Ovary (tissue), 9 donors: ENCODE data around the gene CTIF. TPM values are rescaled to one million over a fixed set of nuclear protein-coding genes. Genes with fewer than 3 reads are reported as not detected.

ENCODE experiments used
- DNase-seq, 5 donors: peaks; one replicate each; pipeline ENCODE4 v3.0.0-alpha.2; 2019 to 2020
- H3K27ac ChIP-seq, 2 donors: fragments of 200-600 bp; one replicate each; pipeline versions ENCODE4 v1.5.1 to v1.8.0; 2019 to 2022
- H3K27me3 ChIP-seq: fragments of 200-600 bp; one replicate; pipeline ENCODE4 v1.8.0; 2022
- H3K36me3 ChIP-seq: fragments of 200-600 bp; sonication (generic); one replicate; pipeline ENCODE4 v1.5.1; 2019
- H3K4me1 ChIP-seq: one replicate; pipeline ENCODE4 v1.8.1; 2013; ENCODE audit warnings: mild to moderate bottlenecking, moderate library complexity; ENCODE audit not compliant: insufficient read depth
- H3K4me3 ChIP-seq: fragments of 200-600 bp; sonication (generic); one replicate; pipeline ENCODE4 v1.5.1; 2017
- H3K9me3 ChIP-seq, 2 donors: fragments of 200-600 bp in 1 of 2; sonication (generic) in 1 of 2; one replicate each; pipeline versions ENCODE4 v1.5.1 to v1.8.1; 2013 to 2019; ENCODE audit warnings: mild to moderate bottlenecking in 1 of 2, moderate library complexity in 1 of 2
- EP300 ChIP-seq: sonication (generic); formaldehyde crosslinking; IDR thresholded peaks from one replicate; pipeline ENCODE4 v1.6.1; 2017; ENCODE audit warnings: antibody characterized with exemption
- POLR2A ChIP-seq: fragments of 450-650 bp; IDR thresholded peaks from one replicate; pipeline ENCODE4 v1.6.1; 2017; ENCODE audit warnings: antibody characterized with exemption, mild to moderate bottlenecking, moderate library complexity
- WGBS, 3 donors: extraction: QIAGEN DNeasy Blood & Tissue Kit in 1 of 3; methylation state at CpG; one replicate each; pipeline versions ENCODE4 v1.1.5 to v1.1.7; 2013 to 2017; 5-methylcytosine and 5-hydroxymethylcytosine counted together
- intact Hi-C, 4 donors: fragments of 100-400 bp; cut with DNase I; formaldehyde crosslinking; loops; one replicate each; pipeline versions ENCODE4 v1.11.0 to v1.15.1; 2022 to 2023
- polyA plus RNA-seq, 2 donors: library from polyadenylated mRNA; stranded (reverse); fragments of 200-250 nt in 1 of 2; fragments of 350-450 nt in 1 of 2; fragmentation: Illumina TruSeq in 1 of 2; extraction: RNeasy Lipid Tissue Mini Kit (QIAGEN cat#74804) in 1 of 2; gene quantifications; one replicate each; pipeline ENCODE4 v1.2.3, GENCODE V29; 2013 to 2014
- total RNA-seq, 7 donors: library from RNA; depleted of rRNA in 2 of 7; stranded (reverse); fragments of >200 nt in 2 of 7; fragmentation: NEBNext Ultra II Directional in 3 of 7; extraction: Animal tissue kit (Norgen Biotek cat#: 25700) in 3 of 7; gene quantifications; one replicate each; pipeline versions ENCODE4 v1.1.0 to v1.2.4, GENCODE V29; 2016 to 2023
- TF ChIP-seq, protein P1 (sequence below), 3 donors: fragments of 450-650 bp in 2 of 3; fragments of 200-600 bp in 1 of 3; IDR thresholded peaks; one replicate each; pipeline versions ENCODE4 v1.5.1 to v1.8.0; 2016 to 2022; ENCODE audit warnings: antibody characterized with exemption in 3 of 3, mild to moderate bottlenecking in 1 of 3
- donor health status: DM: no; HTN: no; CAD: no; lungs with moderate emphysema.
- donor health status: DM: no; HTN: no; CAD: no.
- donor health status: Bipolar disorder and iron deficiency.
- donor health status: DM: yes; HTN: yes; CAD: no.
- donor health status: DM: no; HTN: no; CAD: no.
- donor health status: DM: yes; HTN: yes; CAD: no.

CTIF gene
- total and polyA plus RNA-seq, 9 donors, result 18.5 to 94.1 (median 75.2) TPM

DNA sequence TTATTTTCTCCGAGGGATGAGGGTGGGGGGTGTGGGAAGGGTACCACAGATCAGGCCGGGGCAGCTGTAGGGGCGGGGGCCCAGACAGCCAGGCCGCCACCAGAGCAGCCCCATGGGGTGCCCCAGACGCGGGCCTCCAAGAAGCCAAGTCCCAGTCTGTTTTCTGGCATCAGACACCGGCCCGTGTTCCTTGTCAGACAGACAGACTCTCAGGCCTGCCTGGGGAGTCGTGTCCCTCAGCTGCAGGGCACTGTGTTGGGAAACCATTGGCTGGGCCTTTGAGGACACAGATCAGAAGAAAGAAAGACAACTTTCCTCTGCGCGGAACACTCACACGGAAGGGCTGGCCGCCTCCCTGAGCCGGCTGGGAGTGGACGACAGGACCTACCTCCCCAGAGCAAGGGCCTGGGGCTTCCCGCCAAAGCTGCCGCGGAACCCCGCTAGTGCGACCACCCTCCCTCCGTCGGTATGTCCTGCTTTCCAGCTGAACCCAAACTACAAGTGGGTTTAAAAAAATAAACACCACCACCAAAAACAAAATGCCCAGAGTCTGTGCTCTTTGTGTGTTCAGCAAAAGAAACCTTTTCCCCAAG lies 323.9 kb downstream of the CTIF start:
- DNase-seq, result no peak
- Histone ChIP-seq H3K36me3 (no peaks in the 10 kb centered on the region), H3K27ac (no peak overlapping the region), H3K4me1 (peaks cover 8% of the 10 kb centered on the region), H3K9me3 (no peaks in the 10 kb centered on the region), H3K27me3 (no peaks in the 10 kb centered on the region), H3K4me3 (no peak overlapping the region)
- TF ChIP-seq POLR2A, result no peak
- no peak for TF ChIP-seq EP300
- TF ChIP-seq, protein P1, sequence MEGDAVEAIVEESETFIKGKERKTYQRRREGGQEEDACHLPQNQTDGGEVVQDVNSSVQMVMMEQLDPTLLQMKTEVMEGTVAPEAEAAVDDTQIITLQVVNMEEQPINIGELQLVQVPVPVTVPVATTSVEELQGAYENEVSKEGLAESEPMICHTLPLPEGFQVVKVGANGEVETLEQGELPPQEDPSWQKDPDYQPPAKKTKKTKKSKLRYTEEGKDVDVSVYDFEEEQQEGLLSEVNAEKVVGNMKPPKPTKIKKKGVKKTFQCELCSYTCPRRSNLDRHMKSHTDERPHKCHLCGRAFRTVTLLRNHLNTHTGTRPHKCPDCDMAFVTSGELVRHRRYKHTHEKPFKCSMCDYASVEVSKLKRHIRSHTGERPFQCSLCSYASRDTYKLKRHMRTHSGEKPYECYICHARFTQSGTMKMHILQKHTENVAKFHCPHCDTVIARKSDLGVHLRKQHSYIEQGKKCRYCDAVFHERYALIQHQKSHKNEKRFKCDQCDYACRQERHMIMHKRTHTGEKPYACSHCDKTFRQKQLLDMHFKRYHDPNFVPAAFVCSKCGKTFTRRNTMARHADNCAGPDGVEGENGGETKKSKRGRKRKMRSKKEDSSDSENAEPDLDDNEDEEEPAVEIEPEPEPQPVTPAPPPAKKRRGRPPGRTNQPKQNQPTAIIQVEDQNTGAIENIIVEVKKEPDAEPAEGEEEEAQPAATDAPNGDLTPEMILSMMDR (IDR thresholded peaks at IDR 0.05), result no peak
- WGBS, 3 donors, result 85 to 93% (median 87%) methylated on average over 22 of the region's 22 CpGs
- intact Hi-C loops, result no loop called here

DNA sequence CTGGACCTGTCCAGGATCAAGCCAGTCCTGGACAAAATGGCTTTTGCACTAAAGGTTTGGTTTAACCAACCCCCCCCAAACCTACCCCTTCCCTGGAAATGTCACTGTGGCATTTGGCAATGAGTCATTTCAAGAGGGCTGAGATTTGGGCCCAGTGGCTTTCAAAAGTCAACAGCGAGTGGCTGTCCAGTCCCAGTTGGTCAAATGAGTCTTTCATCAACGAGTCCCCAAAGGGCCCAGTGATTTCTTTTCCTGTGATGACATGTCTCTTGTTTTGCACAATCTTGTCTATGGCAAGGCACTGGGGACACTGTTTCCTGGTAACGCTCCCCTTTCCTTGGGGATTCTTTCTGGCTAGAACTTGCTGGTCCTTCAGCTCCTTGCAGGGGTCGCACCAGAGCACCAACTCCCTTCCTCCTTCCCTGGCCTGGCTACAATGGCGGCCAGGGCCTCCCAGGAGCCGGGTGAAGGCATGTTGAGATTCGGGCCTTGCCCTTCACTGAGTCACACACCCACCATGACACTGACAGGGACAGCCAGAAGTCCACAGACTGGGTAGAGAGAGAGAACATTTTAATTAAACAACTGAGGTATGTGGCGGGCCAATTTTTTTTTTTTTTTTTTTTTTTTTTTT lies 324.7 kb downstream of the CTIF start:
- H3K36me3 ChIP-seq, result no peaks in the 10 kb centered on the region
- H3K4me1 ChIP-seq, result peaks cover 8% of the 10 kb centered on the region
- WGBS, 3 donors, result 92 to 96% (median 95%) methylated on average over 8 of the region's 8 CpGs
- H3K4me3 ChIP-seq, result no peak overlapping the region
- no peak for TF ChIP-seq EP300
- TF ChIP-seq, protein P1 (IDR thresholded peaks at IDR 0.05), result no peak
- no peak for TF ChIP-seq POLR2A
- H3K9me3 ChIP-seq, result no peaks in the 10 kb centered on the region
- no peak for DNase-seq
- intact Hi-C loops, result no loop called here
- H3K27ac ChIP-seq, result no peak overlapping the region
- H3K27me3 ChIP-seq, result no peaks in the 10 kb centered on the region

DNA sequence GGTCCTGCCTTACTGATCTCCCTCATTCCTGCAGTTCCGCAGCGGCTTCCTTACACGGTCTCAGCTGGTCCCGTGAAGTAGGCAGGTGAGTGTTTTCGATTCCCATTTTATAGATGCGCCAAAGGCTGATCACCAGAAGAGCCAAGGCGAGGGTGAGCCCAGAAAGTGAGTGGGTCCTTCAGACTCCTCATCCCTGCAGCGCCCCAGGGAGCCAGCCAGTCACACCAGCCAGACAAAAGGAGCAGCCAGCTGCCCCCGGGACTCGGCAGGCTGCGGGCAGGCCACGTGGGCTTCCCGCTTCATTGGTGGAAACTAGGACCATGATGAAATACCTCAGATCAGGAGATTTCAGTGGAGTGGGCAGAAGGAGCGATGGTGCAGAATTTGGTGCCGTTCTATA lies 326.0 kb downstream of the CTIF start:
- 91 to 96% (median 95%) methylated on average over 15 of the region's 15 CpGs for WGBS, 3 donors

DNA sequence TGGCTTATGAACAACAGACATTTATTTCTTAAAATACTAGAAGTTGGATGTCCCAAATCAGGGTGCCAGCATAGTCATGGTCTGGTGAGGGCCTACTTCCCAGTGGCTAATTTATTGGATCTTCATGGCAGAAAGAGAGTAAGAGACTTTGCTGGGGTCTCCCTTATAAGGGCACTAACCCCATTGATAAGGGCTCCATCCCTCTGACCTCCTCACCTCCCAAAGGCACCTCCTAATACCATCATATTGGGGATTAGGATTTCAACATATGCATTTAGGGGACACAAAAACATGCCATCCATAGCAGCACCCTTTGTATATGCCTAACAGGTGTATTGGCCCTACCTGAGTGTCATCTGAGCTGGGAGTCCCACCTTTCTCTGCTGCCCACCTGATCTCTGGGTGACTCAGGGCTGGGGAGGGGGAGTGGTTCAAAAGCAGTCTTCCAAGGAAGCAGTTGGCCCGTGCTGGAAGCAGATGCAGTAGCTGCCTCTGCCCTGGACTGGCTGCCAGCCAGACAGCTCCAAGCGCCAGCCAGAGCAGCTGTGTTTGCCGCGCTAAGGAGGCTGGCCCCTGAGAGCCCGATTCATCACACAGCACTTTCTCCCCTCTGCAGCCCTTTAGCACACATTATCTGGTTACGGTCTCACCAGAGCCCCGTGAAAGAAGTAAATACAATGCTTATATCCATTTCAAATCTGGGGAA lies 327.4 kb downstream of the CTIF start:
- Histone ChIP-seq H3K27ac (no peak overlapping the region), H3K36me3 (no peaks in the 10 kb centered on the region), H3K4me1 (peaks cover 5% of the 10 kb centered on the region), H3K27me3 (no peaks in the 10 kb centered on the region), H3K4me3 (no peak overlapping the region), H3K9me3 (no peaks in the 10 kb centered on the region)
- no peak for TF ChIP-seq EP300
- TF ChIP-seq, protein P1 (IDR thresholded peaks at IDR 0.05), result no peak
- intact Hi-C loops, result no loop called here
- 7 to 16% (median 8%) methylated on average over 7 of the region's 7 CpGs for WGBS, 3 donors
- DNase-seq, result peak; percentile 59 to 82 (median 74)

More for the DNA sequence above, 326.0 kb downstream of the CTIF start:
- H3K4me1 ChIP-seq, result peaks cover 5% of the 10 kb centered on the region
- intact Hi-C loops, result no loop called here
- H3K36me3 ChIP-seq, result no peaks in the 10 kb centered on the region
- H3K27me3 ChIP-seq, result no peaks in the 10 kb centered on the region
- no peak for TF ChIP-seq EP300
- TF ChIP-seq, protein P1 (IDR thresholded peaks at IDR 0.05), result no peak
- TF ChIP-seq POLR2A, result no peak
- H3K4me3 ChIP-seq, result no peak overlapping the region
- H3K27ac ChIP-seq, result no peak overlapping the region
- no peaks in the 10 kb centered on the region for H3K9me3 ChIP-seq
- no peak for DNase-seq
